Thoracic aorta (tissue), 2 donors: Measurements from ENCODE around the gene EHF. TPM values are rescaled to one million over a fixed set of nuclear protein-coding genes. Genes with fewer than 3 reads are reported as not detected.

Experiments
- ATAC-seq: fragments of 150-250 bp; one replicate; pipeline ENCODE4 v1.8.0; 2017; ENCODE audit warnings: low read depth; ENCODE audit not compliant: insufficient number of reproducible peaks, low FRiP score
- DNase-seq: peaks from one replicate; pipeline ENCODE4 v3.0.0-alpha.2; 2020; ENCODE audit warnings: low spot score
- H3K27ac ChIP-seq, 2 donors: fragments of 200-600 bp; sonication (generic); 1 replicate in 1 of 2; 2 replicates in 1 of 2; pipeline ENCODE4 v1.5.1; 2016; ENCODE audit warnings: mild to moderate bottlenecking in 2 of 2, moderate library complexity in 2 of 2
- H3K27me3 ChIP-seq: fragments of 200-600 bp; sonication (generic); replicated peaks from 2 replicates; pipeline ENCODE4 v1.6.0; 2016; ENCODE audit warnings: mild to moderate bottlenecking; ENCODE audit not compliant: insufficient read depth
- H3K36me3 ChIP-seq: fragments of 200-600 bp; sonication (generic); one replicate; pipeline ENCODE4 v1.5.1; 2016
- H3K4me1 ChIP-seq, 2 donors: fragments of 200-600 bp; sonication (generic); 1 replicate in 1 of 2; 2 replicates in 1 of 2; pipeline versions ENCODE4 v1.5.1 to v1.6.0; 2016; ENCODE audit warnings: low read depth in 2 of 2, mild to moderate bottlenecking in 1 of 2; ENCODE audit not compliant: control insufficient read depth in 1 of 2
- H3K4me3 ChIP-seq: fragments of 200-600 bp; sonication (generic); 2 replicates; pipeline ENCODE4 v1.5.1; 2016; ENCODE audit warnings: mild to moderate bottlenecking
- H3K9me3 ChIP-seq: fragments of 200-600 bp; sonication (generic); 2 replicates; pipeline ENCODE4 v1.5.1; 2016
- CTCF ChIP-seq: fragments of 200-600 bp; sonication (generic); IDR thresholded peaks from one replicate; pipeline ENCODE4 v1.5.1; 2019; ENCODE audit warnings: antibody characterized with exemption
- total RNA-seq, 2 donors: library from RNA; depleted of rRNA; stranded (reverse); fragments of >200 nt; gene quantifications; one replicate each; pipeline versions ENCODE4 v1.1.0 to v1.2.3, GENCODE V29; 2016

Gene EHF
- under 1 TPM; 0.14 TPM for total RNA-seq

- ATAC-seq (no peak), DNase-seq (no peak)
- Histone ChIP-seq H3K27ac (no peak within 1 kb of the TSS), H3K9me3 (no peaks in the 10 kb centered on the region), H3K4me3 (no peak within 1 kb of the TSS), H3K4me1 (no peaks in the 10 kb centered on the region), H3K27me3 (no peaks in the 10 kb centered on the region), H3K36me3 (no peaks in the 10 kb centered on the region)
- no peak for TF ChIP-seq CTCF
These were observed at the start of gene EHF for GRCh38 chr11:34620820-34621792. TSS of gene EHF (plus strand) at chr11:34621093. CDS start at chr11:34642631, 21,538 bp downstream.

GRCh38 chr11:34573537-34573936 is 47.4 kb upstream of the EHF start:
- Histone ChIP-seq H3K27ac (no peak overlapping the region), H3K9me3 (no peaks in the 10 kb centered on the region), H3K27me3 (no peaks in the 10 kb centered on the region), H3K36me3 (no peaks in the 10 kb centered on the region), H3K4me3 (no peak overlapping the region), H3K4me1 (no peaks in the 10 kb centered on the region)
- no peak for DNase-seq
- TF ChIP-seq CTCF: no peak
- ATAC-seq: no peak

- Histone ChIP-seq H3K36me3 (no peaks in the 10 kb centered on the region), H3K4me3 (no peak overlapping the region), H3K27me3 (no peaks in the 10 kb centered on the region), H3K27ac (no peak overlapping the region), H3K9me3 (no peaks in the 10 kb centered on the region), H3K4me1 (no peaks in the 10 kb centered on the region)
- DNase-seq (no peak), ATAC-seq (no peak)
- TF ChIP-seq CTCF: no peak
These were observed 45.6 kb upstream of the EHF start for GRCh38 chr11:34575261-34575660.

GRCh38 chr11:34575671-34576070 is 45.2 kb upstream of the EHF start:
- no peak overlapping the region for H3K27ac ChIP-seq
- no peaks in the 10 kb centered on the region for H3K4me1 ChIP-seq
- no peaks in the 10 kb centered on the region for H3K9me3 ChIP-seq
- ATAC-seq: no peak
- no peaks in the 10 kb centered on the region for H3K27me3 ChIP-seq
- H3K4me3 ChIP-seq: no peak overlapping the region
- DNase-seq: no peak
- no peaks in the 10 kb centered on the region for H3K36me3 ChIP-seq
- no peak for TF ChIP-seq CTCF

GRCh38 chr11:34576331-34576730 is 44.6 kb upstream of the EHF start:
- TF ChIP-seq CTCF: no peak

More at GRCh38 chr11:34576331-34576730, 44.6 kb upstream of the EHF start:
- H3K27ac ChIP-seq: no peak overlapping the region
- no peaks in the 10 kb centered on the region for H3K36me3 ChIP-seq
- H3K9me3 ChIP-seq: no peaks in the 10 kb centered on the region
- no peak overlapping the region for H3K4me3 ChIP-seq
- ATAC-seq (no peak), DNase-seq (no peak)
- no peaks in the 10 kb centered on the region for H3K4me1 ChIP-seq
- no peaks in the 10 kb centered on the region for H3K27me3 ChIP-seq
